Activated T-cell treated with anti-CD3 and anti-CD28 coated beads for 4 hours (primary cell): Measurements from ENCODE around the gene ABCA9.

ENCODE experiments used
- DNase-seq: peaks from one replicate; pipeline ENCODE4 v3.0.0-alpha.2; 2020

Gene ABCA9

DNA sequence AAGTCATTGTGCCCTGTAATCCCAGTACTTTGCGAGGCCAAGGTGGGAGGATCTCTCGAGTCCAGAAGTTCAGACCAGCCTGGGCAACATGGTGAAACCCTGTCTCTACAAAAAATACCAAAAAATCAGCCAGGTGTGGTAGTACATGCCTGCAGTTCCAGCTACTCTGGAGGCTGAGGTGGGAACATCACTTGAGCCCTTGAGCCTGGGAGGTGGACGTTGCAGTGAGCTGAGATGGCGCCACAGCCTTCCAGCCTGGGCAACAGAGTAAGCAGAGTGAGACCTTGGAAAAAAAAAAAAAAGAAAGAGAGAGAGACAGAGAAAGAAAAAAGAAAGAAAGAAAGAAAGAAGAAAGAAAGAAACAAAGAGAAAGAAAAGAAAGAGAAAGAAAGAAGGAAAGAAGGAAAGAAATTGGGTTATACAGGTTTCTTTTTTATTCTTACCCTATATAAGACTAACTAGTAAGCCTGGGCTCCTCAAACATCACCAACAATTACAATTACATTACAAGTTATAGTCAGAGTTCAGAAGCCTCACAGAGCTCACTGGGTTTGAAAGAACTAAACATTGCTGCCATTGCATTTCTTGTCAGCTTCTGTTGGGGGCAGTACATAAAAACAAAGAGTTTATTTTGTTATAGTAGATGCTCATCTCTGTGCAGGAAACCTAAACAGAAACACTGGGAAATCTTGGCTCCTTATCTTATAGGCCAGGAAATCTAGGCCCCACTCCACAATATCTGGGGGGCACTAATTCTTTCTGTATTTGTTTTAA lies 6.7 kb upstream of the ABCA9 start:
- no peak for DNase-seq

DNA sequence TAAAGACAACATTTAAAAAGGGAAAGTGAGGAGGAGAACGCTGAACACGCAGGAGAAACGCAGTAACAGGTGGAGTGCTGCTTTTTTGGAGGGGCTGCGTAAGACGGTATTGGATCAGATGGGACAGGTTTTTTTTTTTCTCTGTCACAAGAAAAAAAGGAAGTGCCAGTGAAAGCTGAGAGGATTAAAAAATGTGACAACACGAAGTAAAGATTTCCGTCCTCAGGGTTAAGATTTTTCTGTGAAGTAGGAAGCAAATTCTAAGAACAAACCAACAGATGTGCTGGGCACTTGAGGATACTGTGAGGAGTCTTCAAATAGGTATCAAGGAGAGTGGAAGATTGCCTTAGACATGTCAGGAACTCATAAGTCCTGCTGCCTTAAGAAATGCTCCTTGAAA lies 5.8 kb upstream of the ABCA9 start:
- no peak for DNase-seq

DNA sequence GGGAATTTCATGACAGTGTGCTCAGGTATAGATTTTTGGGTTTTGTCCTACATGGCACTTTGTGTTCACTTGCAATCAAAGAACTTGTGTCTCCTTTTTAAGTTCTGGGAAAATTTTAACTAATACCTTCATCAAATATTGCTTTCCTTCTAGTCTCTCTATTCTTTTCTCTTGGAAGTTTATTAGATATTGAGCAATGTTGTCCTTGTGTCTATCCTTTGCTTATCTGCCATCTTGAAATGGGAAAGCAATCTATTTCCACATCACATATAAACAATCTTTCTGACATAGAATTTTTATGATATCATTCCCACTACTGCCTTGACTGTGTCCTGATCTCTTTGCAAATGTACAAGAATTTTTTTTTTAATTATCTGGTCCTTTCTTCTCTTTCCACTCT lies 4.4 kb upstream of the ABCA9 start:
- DNase-seq: no peak

DNA sequence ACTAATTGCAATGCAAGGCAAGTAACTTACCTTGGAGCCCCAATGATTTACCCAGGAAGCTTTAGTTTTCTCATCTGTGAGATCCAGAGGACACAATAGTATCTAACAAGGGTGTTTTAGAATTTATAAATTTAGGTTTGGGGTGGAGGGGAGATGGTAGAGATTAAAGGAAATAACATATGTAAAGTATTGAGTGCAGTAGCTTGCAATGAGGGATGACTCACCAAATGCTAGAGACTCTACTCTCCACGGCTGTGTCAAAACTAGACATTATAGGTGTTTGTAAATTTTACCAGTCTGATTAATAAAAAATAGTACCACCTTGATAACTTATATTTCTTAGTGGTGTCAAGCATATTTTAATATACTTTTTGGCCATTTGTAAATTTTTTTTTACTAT lies 3.7 kb upstream of the ABCA9 start:
- no peak for DNase-seq

GRCh38 chr17:69064001-69064400 lies 3.3 kb upstream of the ABCA9 start:
- no peak for DNase-seq

DNA sequence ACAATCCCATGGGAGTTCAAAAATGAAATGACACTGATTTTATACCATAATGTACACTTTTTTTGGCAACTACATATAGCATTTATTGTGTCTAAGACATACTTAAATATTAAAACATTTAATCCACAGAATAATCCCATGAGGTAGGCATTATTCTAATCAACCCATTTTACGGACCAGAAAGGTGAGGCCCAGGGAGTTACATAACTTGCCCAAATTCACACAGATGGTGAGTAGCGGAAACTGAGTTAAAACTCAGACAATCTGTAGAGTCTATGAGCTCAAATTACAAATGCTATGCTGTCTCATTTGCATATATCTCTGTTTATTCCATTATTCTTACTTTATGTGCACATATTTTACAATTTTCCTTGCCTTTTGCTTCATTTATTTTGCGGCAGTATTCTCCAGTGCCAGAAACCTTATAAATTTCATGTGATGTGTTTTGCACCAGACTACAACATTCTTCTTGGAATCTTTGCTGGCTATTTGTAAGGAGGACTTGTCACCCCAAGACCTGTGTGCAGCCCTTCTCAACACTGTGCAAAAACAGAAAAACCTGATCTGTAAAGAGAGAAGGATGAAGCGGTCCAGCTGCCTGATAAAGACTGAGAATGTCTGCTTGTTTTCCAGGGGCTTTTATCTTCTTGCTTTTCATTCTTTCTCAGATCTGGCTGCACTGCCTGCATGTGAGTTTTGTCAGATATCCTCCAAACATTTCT lies 2.3 kb upstream of the ABCA9 start:
- no peak for DNase-seq

DNA sequence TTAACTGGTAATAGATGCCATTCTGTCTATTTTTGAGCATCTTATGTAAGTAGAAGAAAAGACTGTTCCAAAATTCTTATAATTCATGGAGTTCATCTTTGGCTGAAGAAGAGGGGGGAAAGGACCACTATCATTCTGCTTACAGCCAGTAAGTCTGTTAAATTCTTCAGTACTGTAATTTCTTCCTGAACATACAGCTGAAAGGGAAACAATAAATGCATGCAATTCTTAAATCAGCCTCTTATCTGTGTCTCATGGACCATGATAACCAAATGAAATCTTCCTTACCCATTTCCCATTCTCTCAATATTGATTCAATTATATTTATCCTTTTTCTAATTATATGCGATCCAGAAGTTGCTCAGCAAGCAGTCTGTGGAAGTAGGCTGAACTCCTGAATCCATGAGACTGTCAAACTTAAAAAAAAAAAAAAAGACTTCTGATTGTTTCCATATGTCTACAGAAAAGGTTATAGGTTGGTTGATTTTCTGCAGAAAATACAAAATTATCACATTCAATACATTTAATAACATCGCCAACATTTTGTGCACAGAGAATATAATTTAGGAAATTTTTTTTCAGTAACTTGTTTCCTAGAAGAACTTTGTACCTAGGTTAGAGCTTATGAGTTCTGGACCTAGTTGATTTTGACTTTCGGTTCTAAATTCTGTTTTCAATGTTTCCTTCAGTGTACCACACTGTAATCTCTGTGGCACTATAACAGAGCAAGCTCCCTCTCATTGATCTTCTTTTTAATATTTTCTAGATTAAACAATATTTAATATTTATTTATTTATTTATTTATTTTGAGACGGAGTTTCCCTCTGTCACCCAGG lies 1.2 kb upstream of the ABCA9 start:
- DNase-seq: no peak

DNA sequence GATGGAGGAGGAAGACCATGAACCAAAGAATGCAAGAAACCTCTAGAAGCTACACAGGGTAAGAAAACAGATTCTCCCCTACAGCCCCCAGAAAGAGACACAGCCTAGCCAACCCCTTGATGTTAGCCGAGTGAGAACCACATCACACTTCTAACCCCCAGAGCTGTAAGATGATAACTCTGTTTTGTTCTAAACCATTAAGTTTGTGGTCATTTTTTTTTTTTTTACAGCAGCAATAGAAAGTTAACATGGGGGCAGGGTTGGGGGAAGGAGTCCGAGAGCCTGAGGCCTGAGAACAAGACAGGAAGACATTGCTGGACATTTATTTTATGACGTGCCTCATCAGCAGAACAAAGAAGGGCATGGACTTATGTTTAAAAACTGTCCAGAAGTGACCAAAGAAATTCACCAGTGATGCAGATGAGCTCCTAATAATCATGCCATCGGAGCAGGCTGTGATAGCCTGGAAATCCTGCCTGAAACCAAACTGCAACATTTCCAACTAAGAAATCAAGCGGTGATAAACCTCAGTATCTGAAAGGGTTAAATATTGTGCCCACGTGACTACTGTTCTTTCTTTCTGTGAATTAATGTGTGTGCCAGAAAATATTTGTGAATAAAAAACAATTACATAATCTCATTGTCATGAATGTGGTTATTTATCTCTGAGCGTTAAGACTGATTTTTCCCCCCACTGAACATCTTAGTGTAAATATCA lies 1.1 kb downstream of the ABCA9 start:
- DNase-seq: no peak

DNA sequence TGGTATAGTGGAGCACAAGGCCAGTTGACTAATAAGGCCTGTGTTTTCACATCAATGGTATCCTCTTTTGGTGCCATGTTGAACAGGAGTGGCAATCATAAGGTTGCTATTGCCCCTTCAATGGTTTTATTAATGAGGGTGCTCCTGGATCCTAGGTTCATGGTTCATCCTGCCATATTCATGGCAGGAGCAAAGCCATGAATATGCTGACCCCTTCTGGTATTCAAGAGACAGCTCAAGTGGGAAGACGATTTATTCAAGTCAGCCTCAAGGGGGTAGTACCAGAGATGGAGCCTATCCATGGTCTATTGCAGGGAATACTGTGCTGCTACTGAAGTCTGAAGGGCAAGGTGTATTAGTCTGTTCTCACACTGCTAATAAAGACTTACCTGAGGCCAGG lies 2.6 kb downstream of the ABCA9 start:
- DNase-seq: no peak

DNA sequence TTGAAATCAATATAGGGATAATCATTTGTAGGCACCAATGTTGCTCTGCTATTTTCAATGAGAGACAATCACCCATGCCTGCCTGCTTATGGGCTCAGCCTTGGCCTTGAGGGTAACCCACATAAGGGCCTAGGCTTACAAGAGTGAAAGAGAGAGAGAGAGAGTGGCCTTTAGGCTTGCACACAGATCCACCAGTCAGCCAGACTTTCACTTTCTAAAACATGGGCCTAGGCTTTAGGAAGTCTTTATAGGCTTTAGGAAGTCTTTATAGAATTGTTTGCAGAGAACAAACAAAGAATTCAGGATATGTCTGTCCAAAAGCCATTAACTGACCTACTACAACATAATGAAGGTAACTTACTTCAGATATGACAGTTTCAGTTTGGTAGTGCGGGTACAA lies 3.4 kb downstream of the ABCA9 start:
- DNase-seq: no peak

DNA sequence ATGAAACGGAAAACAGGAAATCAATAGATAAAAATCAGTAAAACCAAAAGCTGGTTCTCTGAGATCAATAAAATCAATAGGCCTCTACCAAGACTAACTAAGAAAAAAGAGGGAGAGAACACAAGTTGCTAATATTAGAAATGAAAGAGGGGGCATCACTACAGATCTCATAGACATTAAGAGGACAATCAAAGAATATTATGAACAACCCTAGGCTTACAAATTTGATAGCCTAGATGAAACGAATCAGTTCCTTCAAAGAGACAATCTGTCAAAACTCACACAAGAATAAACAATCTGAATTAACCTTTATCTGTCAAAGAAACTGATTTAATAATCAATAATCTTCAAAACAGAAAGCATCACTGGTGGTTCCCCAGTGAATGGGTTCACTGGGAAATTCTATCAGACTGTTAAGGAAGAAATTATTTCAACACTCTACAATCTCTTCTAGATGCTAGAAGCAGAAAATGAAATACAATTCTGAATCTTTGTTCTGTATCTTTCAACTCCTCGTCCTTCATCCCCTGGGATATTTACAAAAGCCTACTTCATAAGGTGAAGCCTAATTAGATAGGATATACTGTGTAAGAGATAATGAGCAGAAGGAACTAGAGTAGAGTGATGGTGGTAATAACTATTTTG lies 4.4 kb downstream of the ABCA9 start:
- DNase-seq: no peak

DNA sequence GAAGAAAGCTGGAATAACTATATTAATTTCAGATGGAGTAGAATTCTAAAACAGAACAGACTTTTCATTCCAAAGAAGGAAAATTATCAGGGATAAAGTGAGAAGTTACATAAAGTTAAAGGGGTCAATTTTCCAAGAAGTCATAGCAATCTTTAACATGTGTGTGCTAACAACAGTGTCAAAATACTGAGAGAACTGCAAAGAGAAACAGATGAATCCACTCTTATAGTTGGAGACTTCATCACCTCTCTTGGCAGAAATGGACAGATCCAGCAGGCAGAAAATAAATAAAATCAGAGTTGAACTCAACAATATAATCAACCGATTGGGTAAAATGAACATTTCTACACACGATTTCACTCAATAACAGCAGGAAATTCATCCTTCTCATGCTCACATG lies 5.4 kb downstream of the ABCA9 start:
- no peak for DNase-seq

- DNase-seq: no peak
Measured at GRCh38 chr17:69050999-69051775, 9.5 kb downstream of the ABCA9 start.

GRCh38 chr17:69048634-69049033 lies 12.1 kb downstream of the ABCA9 start:
- DNase-seq: no peak

GRCh38 chr17:69047368-69048263 lies 13.1 kb downstream of the ABCA9 start:
- DNase-seq: no peak

DNA sequence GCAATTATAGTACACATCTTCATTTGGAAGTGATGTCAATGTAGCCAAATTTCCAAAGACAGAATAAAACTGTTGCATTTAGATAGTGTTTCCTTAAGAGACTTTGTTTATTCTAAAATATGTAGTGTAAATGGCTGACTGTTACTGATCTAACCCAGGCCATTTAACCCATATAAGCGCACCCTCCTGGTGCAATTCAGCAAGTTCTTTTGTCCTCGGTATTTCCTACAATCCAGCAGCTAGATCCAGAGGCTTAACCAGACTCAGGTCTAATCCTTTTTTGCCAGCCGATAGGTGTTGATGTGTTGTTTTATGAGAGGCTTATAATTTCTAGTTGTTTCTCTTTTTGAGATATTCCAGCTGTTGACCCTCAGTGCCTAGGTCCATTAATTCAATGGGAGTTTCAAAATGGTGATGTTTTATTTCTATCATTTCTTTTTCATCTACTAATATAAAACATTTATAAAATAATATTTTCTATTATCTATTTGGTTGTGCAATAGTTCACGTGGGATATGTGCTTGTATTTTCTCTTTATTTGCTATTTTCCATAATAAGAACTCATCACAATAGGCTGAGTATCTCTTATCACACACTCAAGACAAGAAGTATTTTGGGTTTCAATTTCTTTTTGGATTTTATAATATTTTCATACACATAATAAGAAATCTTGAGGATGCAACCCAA lies 14.5 kb downstream of the ABCA9 start:
- no peak for DNase-seq

GRCh38 chr17:69045646-69046045 lies 15.1 kb downstream of the ABCA9 start:
- DNase-seq: no peak

DNA sequence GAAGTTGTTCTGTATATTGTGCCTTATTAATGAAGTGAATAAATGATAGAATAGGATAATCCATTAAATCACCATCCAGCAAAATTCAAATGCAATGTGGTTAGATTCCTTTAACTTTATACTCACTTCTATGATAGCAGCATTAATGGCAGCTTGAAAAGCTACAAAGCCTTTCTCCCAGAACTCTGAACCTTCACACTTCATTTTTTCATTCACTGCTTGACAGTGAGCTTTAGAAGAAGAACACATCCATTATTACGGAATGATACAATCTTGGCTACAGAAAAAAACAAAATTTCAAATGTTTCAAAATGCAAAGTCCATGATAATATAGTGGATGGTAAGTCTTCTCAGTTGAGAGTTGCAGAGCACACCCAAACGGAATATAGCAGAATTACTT lies 16.4 kb downstream of the ABCA9 start:
- no peak for DNase-seq

- DNase-seq: no peak
Measured at GRCh38 chr17:69043098-69043734, 17.5 kb downstream of the ABCA9 start.

GRCh38 chr17:69042308-69042707 lies 18.4 kb downstream of the ABCA9 start:
- DNase-seq: no peak
